Measurements from ENCODE around the gene NR4A3. TPM values are rescaled to one million over a fixed set of nuclear protein-coding genes. Genes with fewer than 3 reads are reported as not detected.

The NR4A3 gene
- total RNA-seq, 3 donors from 2014 or later (not counting 1 experiment from before 2014, with no cell fraction given): 31.1 to 43.4 (median 38.6) TPM

- H3K27ac Mint-ChIP-seq: no peak overlapping the region
- no peaks in the 10 kb centered on the region for H3K4me1 Mint-ChIP-seq
- H3K9me3 ChIP-seq (ENCODE audit: control insufficient read depth, insufficient read depth, low read length): no peaks in the 10 kb centered on the region
- no peaks in the 10 kb centered on the region for H3K36me3 ChIP-seq (ENCODE audit: control insufficient read depth, insufficient read depth, low read length)
- no peaks in the 10 kb centered on the region for H3K9me3 Mint-ChIP-seq
- 91% methylated on average over 3 of the region's 3 CpGs for WGBS (ENCODE audit: insufficient coverage)
- TF ChIP-seq CTCF (IDR thresholded peaks at IDR 0.05): no peak
- ATAC-seq: no peak
- no peaks in the 10 kb centered on the region for H3K36me3 Mint-ChIP-seq
- H3K27ac ChIP-seq (ENCODE audit: low read length): no peak overlapping the region
- H3K4me3 Mint-ChIP-seq: no peak overlapping the region
- H3K27me3 Mint-ChIP-seq (ENCODE audit: low read depth in 2 of 2): no peaks in the 10 kb centered on the region
- H3K4me1 ChIP-seq (ENCODE audit: control insufficient read depth, insufficient read depth, low read length): peaks cover 3% of the 10 kb centered on the region
- intact Hi-C loops (cut with micrococcal nuclease): no loop called here
- H3K4me3 ChIP-seq (ENCODE audit: low read length): no peak overlapping the region
- H3K27me3 ChIP-seq (ENCODE audit: control insufficient read depth, insufficient read depth, low read length): no peaks in the 10 kb centered on the region
- no peak for DNase-seq
Observed at GRCh38 chr9:99858087-99858486, 36.4 kb downstream of the NR4A3 start.

DNA sequence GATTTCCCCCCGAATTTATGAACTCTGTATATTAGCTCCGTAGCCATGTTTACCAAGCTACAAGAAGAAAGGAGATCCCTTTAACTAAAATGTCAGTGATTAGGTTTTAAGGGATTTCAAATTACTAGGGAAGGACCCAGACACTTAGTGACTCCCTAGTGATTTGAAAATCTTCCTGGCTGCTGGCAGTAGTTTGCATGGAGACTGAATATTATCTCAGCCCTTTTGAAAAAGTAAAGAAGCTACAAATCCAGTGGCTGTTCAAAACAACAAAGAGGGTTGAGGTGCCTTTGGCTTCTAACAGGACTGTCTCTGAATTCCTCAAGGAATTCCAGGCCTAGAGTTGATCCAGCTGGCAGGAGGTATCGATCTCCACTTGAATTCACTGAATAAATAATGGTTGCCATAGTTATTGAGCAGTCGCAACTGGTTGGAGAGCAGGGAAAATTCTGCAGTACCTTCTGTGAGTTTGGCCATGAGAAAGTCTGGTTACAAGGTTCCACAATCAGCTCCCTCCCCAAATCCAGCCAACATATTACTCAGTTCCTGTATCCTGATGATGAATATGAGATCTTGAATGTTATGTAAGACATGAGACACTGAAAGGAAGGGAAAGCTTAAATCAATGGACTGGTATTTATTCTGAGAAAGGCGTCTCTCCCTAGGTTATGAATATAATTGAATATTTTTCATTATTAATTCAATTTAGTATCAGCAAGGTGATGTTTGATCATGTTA is 37.7 kb downstream of the NR4A3 start:
- Mint-ChIP-seq H3K4me3 (no peak overlapping the region), H3K27ac (no peak overlapping the region), H3K36me3 (no peaks in the 10 kb centered on the region), H3K27me3 (ENCODE audit: low read depth in 2 of 2) (no peaks in the 10 kb centered on the region), H3K4me1 (no peaks in the 10 kb centered on the region), H3K9me3 (no peaks in the 10 kb centered on the region)
- Histone ChIP-seq H3K4me3 (ENCODE audit: low read length) (no peak overlapping the region), H3K4me1 (ENCODE audit: control insufficient read depth, insufficient read depth, low read length) (peaks cover 3% of the 10 kb centered on the region), H3K27ac (ENCODE audit: low read length) (no peak overlapping the region), H3K9me3 (ENCODE audit: control insufficient read depth, insufficient read depth, low read length) (no peaks in the 10 kb centered on the region), H3K36me3 (ENCODE audit: control insufficient read depth, insufficient read depth, low read length) (no peaks in the 10 kb centered on the region), H3K27me3 (ENCODE audit: control insufficient read depth, insufficient read depth, low read length) (no peaks in the 10 kb centered on the region)
- WGBS (ENCODE audit: insufficient coverage): 98% methylated on average over 4 of the region's 5 CpGs
- TF ChIP-seq CTCF (IDR thresholded peaks at IDR 0.05): no peak
- intact Hi-C loops (cut with micrococcal nuclease): no loop called here
- ATAC-seq (no peak), DNase-seq (no peak)

GRCh38 chr9:99860266-99860665 is 38.6 kb downstream of the NR4A3 start:
- intact Hi-C loops (cut with micrococcal nuclease): no loop called here
- Histone ChIP-seq H3K27ac (ENCODE audit: low read length) (no peak overlapping the region), H3K4me1 (ENCODE audit: control insufficient read depth, insufficient read depth, low read length) (peaks cover 3% of the 10 kb centered on the region), H3K27me3 (ENCODE audit: control insufficient read depth, insufficient read depth, low read length) (no peaks in the 10 kb centered on the region), H3K9me3 (ENCODE audit: control insufficient read depth, insufficient read depth, low read length) (no peaks in the 10 kb centered on the region), H3K36me3 (ENCODE audit: control insufficient read depth, insufficient read depth, low read length) (no peaks in the 10 kb centered on the region), H3K4me3 (ENCODE audit: low read length) (no peak overlapping the region)
- no peak overlapping the region for H3K4me3 Mint-ChIP-seq
- H3K4me1 Mint-ChIP-seq: no peaks in the 10 kb centered on the region
- ATAC-seq (no peak), DNase-seq (no peak)
- no peak for TF ChIP-seq CTCF (IDR thresholded peaks at IDR 0.05)
- WGBS (ENCODE audit: insufficient coverage): no CpG with 5 or more reads among the region's 1 CpG
- H3K27ac Mint-ChIP-seq: no peak overlapping the region
- H3K27me3 Mint-ChIP-seq (ENCODE audit: low read depth in 2 of 2): no peaks in the 10 kb centered on the region
- H3K9me3 Mint-ChIP-seq: no peaks in the 10 kb centered on the region
- H3K36me3 Mint-ChIP-seq: no peaks in the 10 kb centered on the region

DNA sequence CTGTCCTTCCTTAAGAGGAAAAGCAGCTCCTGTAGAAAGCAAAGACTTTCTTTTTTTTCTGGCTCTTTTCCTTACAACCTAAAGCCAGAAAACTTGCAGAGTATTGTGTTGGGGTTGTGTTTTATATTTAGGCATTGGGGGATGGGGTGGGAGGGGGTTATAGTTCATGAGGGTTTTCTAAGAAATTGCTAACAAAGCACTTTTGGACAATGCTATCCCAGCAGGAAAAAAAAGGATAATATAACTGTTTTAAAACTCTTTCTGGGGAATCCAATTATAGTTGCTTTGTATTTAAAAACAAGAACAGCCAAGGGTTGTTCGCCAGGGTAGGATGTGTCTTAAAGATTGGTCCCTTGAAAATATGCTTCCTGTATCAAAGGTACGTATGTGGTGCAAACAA is 42.3 kb downstream of the NR4A3 start:
- no peak overlapping the region for H3K4me3 ChIP-seq (ENCODE audit: low read length)
- Mint-ChIP-seq H3K27ac (no peak overlapping the region), H3K27me3 (ENCODE audit: low read depth in 2 of 2) (no peaks in the 10 kb centered on the region), H3K9me3 (no peaks in the 10 kb centered on the region), H3K4me1 (peaks cover 9% of the 10 kb centered on the region in 2 donors), H3K36me3 (no peaks in the 10 kb centered on the region), H3K4me3 (no peak overlapping the region)
- no peak for ATAC-seq
- WGBS (ENCODE audit: insufficient coverage): 100% methylated on average over 1 of the region's 2 CpGs
- H3K27ac ChIP-seq (ENCODE audit: low read length): no peak overlapping the region
- no peaks in the 10 kb centered on the region for H3K36me3 ChIP-seq (ENCODE audit: control insufficient read depth, insufficient read depth, low read length)
- no peaks in the 10 kb centered on the region for H3K9me3 ChIP-seq (ENCODE audit: control insufficient read depth, insufficient read depth, low read length)
- DNase-seq: no peak
- intact Hi-C loops (cut with micrococcal nuclease): no loop called here
- no peaks in the 10 kb centered on the region for H3K4me1 ChIP-seq (ENCODE audit: control insufficient read depth, insufficient read depth, low read length)
- H3K27me3 ChIP-seq (ENCODE audit: control insufficient read depth, insufficient read depth, low read length): no peaks in the 10 kb centered on the region
- no peak for TF ChIP-seq CTCF (IDR thresholded peaks at IDR 0.05)

All from natural killer cell (primary cell).